CD14-positive monocyte (primary cell): Measurements from ENCODE around the gene DHX9. TPM values are rescaled to one million over a fixed set of nuclear protein-coding genes. Genes with fewer than 3 reads are reported as not detected.

Source experiments
- DNase-seq, 3 donors: peaks; one replicate each; pipeline ENCODE4 v3.0.0-alpha.2; 2011 to 2022
- H2AFZ ChIP-seq: 2 replicates; pipeline ENCODE4 v1.6.0; 2012; ENCODE audit warnings: mild to moderate bottlenecking, low read depth, low read length, inconsistent platforms; ENCODE audit not compliant: insufficient read depth, poor library complexity, severe bottlenecking
- H3K27ac ChIP-seq, 2 donors: 1 replicate in 1 of 2; 2 replicates in 1 of 2; pipeline ENCODE4 v1.5.1; 2012 to 2013; ENCODE audit warnings: low read length in 2 of 2, control low read depth in 1 of 2, inconsistent platforms in 1 of 2, low read depth in 1 of 2, mild to moderate bottlenecking in 1 of 2
- H3K27me3 ChIP-seq, 2 donors: one replicate each; pipeline versions ENCODE4 v1.6.0 to v1.6.1; 2011 to 2013; ENCODE audit warnings: low read length in 2 of 2; ENCODE audit not compliant: control insufficient read depth in 2 of 2, insufficient read depth in 2 of 2
- H3K36me3 ChIP-seq, 2 donors: replicated peaks in 1 of 2; 1 replicate in 1 of 2; 2 replicates in 1 of 2; pipeline versions ENCODE4 v1.5.1 to v1.6.1; 2012 to 2013; ENCODE audit warnings: low read length in 2 of 2, control low read depth in 1 of 2, inconsistent platforms in 1 of 2, mild to moderate bottlenecking in 1 of 2; ENCODE audit not compliant: insufficient read depth in 2 of 2, control insufficient read depth in 1 of 2
- H3K4me1 ChIP-seq, 2 donors: 1 replicate in 1 of 2; 2 replicates in 1 of 2; pipeline versions ENCODE4 v1.5.1 to v1.6.1; 2012 to 2013; ENCODE audit warnings: low read length in 2 of 2, control low read depth in 1 of 2, inconsistent platforms in 1 of 2, mild to moderate bottlenecking in 1 of 2, moderate library complexity in 1 of 2; ENCODE audit not compliant: insufficient read depth in 2 of 2, control insufficient read depth in 1 of 2
- H3K4me2 ChIP-seq: replicated peaks from 2 replicates; pipeline ENCODE3; 2012; ENCODE audit warnings: low read length, moderate library complexity, mild to moderate bottlenecking; ENCODE audit not compliant: poor library complexity, severe bottlenecking; ENCODE audit errors: extremely low read depth
- H3K4me3 ChIP-seq, 3 experiments: fragments of 200-600 bp in 1 of 3; sonication (generic) in 1 of 3; replicated peaks in 1 of 3; 1 replicate in 2 of 3; 2 replicates in 1 of 3; pipeline ENCODE4 v1.5.1; 2011 to 2013; ENCODE audit warnings: low read length in 3 of 3, mild to moderate bottlenecking in 3 of 3, control low read depth in 2 of 3, low read depth in 2 of 3, inconsistent platforms in 1 of 3, moderate library complexity in 1 of 3
- H3K79me2 ChIP-seq: 2 replicates; pipeline ENCODE4 v1.6.0; 2012; ENCODE audit warnings: mild to moderate bottlenecking, control low read depth, inconsistent platforms, low read length, moderate library complexity; ENCODE audit not compliant: insufficient read depth
- H3K9ac ChIP-seq: 2 replicates; pipeline ENCODE4 v1.6.0; 2017; ENCODE audit warnings: low read length, mild to moderate bottlenecking; ENCODE audit not compliant: insufficient read depth, poor library complexity, severe bottlenecking
- H3K9me3 ChIP-seq, 2 donors: replicated peaks in 1 of 2; 1 replicate in 1 of 2; 2 replicates in 1 of 2; pipeline versions ENCODE4 v1.5.1 to v1.6.1; 2012 to 2013; ENCODE audit warnings: low read length in 2 of 2, control low read depth in 1 of 2; ENCODE audit not compliant: control insufficient read depth in 1 of 2, insufficient read depth in 1 of 2
- H4K20me1 ChIP-seq: 2 replicates; pipeline ENCODE4 v1.6.0; 2012; ENCODE audit warnings: mild to moderate bottlenecking, low read length, control low read depth, moderate library complexity; ENCODE audit not compliant: insufficient read depth
- H3K27ac Mint-ChIP-seq, 7 donors: one replicate each; pipeline ENCODE4 v1.8.0; 2020; ENCODE audit warnings: mild to moderate bottlenecking in 7 of 7, mixed read lengths in 7 of 7, moderate library complexity in 6 of 7, inconsistent platforms in 2 of 7
- H3K27me3 Mint-ChIP-seq, 3 donors: one replicate each; pipeline ENCODE4 v1.8.0; 2021 to 2022; ENCODE audit warnings: low read depth in 3 of 3, mild to moderate bottlenecking in 3 of 3, mixed read lengths in 3 of 3, moderate library complexity in 3 of 3, inconsistent platforms in 1 of 3
- H3K36me3 Mint-ChIP-seq, 2 donors: one replicate each; pipeline ENCODE4 v1.8.0; 2020; ENCODE audit warnings: mixed read lengths in 2 of 2, inconsistent platforms in 1 of 2, mild to moderate bottlenecking in 1 of 2
- H3K4me1 Mint-ChIP-seq: one replicate; pipeline ENCODE4 v1.8.0; 2020; ENCODE audit warnings: mild to moderate bottlenecking, mixed read lengths
- H3K4me3 Mint-ChIP-seq, 2 donors: one replicate each; pipeline ENCODE4 v1.8.0; 2020; ENCODE audit warnings: mild to moderate bottlenecking in 2 of 2, mixed read lengths in 2 of 2, moderate library complexity in 1 of 2
- H3K9me3 Mint-ChIP-seq, 7 donors: one replicate each; pipeline ENCODE4 v1.8.0; 2020 to 2022; ENCODE audit warnings: mixed read lengths in 7 of 7, mild to moderate bottlenecking in 6 of 7, moderate library complexity in 6 of 7, inconsistent platforms in 2 of 7
- WGBS: methylation state at CpG from one replicate; pipeline ENCODE4 v1.1.5; 2013; ENCODE audit warnings: missing lambda C conversion rate; ENCODE audit not compliant: insufficient coverage; 5-methylcytosine and 5-hydroxymethylcytosine counted together
- intact Hi-C, 2 donors: fragments of 100-400 bp; cut with micrococcal nuclease; formaldehyde crosslinking; loops; one replicate each; pipeline versions ENCODE4 v1.15.0 to v1.15.1; 2023
- polyA plus RNA-seq, 3 donors: library from polyadenylated mRNA; depleted of rRNA in 1 of 3; unstranded in 2 of 3; stranded (reverse) in 1 of 3; fragments of 300-500 nt in 2 of 3; fragments of >200 nt in 1 of 3; fragmentation: Illumina TruSeq in 2 of 3; gene quantifications; 1 replicate in 2 of 3; 2 replicates in 1 of 3; pipeline ENCODE4 v1.2.3, GENCODE V29; 2012 to 2021
- TF ChIP-seq, protein P1 (sequence below): fragments of 200-600 bp; IDR thresholded peaks from one replicate; pipeline ENCODE4 v1.8.0; 2022; ENCODE audit warnings: antibody characterized with exemption, mild to moderate bottlenecking

The DHX9 gene
- polyA plus RNA-seq, 3 donors, result 57.9 to 71.5 (median 58.5) TPM

DNA sequence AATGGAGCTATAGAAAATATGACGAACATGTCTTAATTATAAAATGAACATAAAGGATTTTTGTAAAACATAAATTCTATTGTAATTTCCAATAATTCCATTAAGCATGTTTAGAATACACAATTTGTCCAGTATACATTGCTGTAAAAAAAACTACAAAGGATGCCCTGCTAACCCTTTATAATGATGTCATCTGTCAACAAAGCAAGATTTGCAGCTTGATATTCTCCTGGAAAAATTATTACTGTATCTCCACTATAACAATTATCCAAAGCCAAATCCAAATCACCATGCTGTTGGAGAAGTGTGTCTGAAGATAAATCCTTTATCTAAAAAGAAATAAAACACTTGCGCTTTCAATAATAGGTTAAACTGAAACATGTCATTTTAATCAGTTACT is 66.2 kb downstream of the DHX9 start:
- H3K27me3 Mint-ChIP-seq, result peaks cover 0 to 7% (median 2%) of the 10 kb centered on the region in 3 donors
- no peaks in the 10 kb centered on the region for H3K9me3 ChIP-seq
- WGBS, result no CpG with 5 or more reads among the region's 2 CpGs
- no peaks in the 10 kb centered on the region for H3K27me3 ChIP-seq
- no peaks in the 10 kb centered on the region for H3K36me3 Mint-ChIP-seq
- H3K4me1 ChIP-seq, result no peaks in the 10 kb centered on the region
- H3K9me3 Mint-ChIP-seq, result no peaks in the 10 kb centered on the region
- H4K20me1 ChIP-seq, result no peaks in the 10 kb centered on the region
- no peak overlapping the region for H3K4me3 ChIP-seq
- H3K9ac ChIP-seq, result no peak overlapping the region
- no peak overlapping the region for H3K27ac ChIP-seq
- no peak overlapping the region for H2AFZ ChIP-seq
- TF ChIP-seq, protein P1, sequence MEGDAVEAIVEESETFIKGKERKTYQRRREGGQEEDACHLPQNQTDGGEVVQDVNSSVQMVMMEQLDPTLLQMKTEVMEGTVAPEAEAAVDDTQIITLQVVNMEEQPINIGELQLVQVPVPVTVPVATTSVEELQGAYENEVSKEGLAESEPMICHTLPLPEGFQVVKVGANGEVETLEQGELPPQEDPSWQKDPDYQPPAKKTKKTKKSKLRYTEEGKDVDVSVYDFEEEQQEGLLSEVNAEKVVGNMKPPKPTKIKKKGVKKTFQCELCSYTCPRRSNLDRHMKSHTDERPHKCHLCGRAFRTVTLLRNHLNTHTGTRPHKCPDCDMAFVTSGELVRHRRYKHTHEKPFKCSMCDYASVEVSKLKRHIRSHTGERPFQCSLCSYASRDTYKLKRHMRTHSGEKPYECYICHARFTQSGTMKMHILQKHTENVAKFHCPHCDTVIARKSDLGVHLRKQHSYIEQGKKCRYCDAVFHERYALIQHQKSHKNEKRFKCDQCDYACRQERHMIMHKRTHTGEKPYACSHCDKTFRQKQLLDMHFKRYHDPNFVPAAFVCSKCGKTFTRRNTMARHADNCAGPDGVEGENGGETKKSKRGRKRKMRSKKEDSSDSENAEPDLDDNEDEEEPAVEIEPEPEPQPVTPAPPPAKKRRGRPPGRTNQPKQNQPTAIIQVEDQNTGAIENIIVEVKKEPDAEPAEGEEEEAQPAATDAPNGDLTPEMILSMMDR, result no peak
- H3K4me3 Mint-ChIP-seq, result no peak overlapping the region
- H3K79me2 ChIP-seq, result no peaks in the 10 kb centered on the region
- H3K4me2 ChIP-seq, result no peak overlapping the region
- intact Hi-C loops, result no loop called here
- no peak for DNase-seq
- no peaks in the 10 kb centered on the region for H3K4me1 Mint-ChIP-seq
- H3K36me3 ChIP-seq, result no peaks in the 10 kb centered on the region
- H3K27ac Mint-ChIP-seq, result no peak overlapping the region

DNA sequence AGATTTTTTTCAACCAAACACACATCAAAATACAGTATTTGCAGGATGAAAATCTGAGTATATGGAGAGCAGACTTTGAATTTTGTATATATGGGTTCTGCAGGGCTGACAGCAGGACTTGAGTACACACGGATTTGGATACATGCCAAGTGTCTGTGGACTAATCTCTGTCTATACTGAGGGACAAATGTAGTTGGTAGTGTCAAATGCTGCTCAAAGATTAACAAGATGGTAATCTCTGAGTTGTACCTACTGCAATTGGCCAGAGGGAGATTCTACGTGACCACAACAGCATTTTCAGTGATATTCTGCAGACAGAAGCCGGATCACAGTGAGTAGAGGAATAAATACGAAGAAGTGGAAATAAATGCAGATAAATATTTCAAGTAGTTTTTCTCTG is 70.4 kb downstream of the DHX9 start:
- Histone ChIP-seq H3K79me2 (no peaks in the 10 kb centered on the region), H3K27me3 (no peaks in the 10 kb centered on the region), H3K9me3 (peaks cover 0 to 10% of the 10 kb centered on the region in 2 donors), H3K4me1 (no peaks in the 10 kb centered on the region), H2AFZ (no peak overlapping the region), H4K20me1 (no peaks in the 10 kb centered on the region), H3K9ac (no peak overlapping the region), H3K4me2 (no peak overlapping the region), H3K36me3 (no peaks in the 10 kb centered on the region), H3K4me3 (no peak overlapping the region), H3K27ac (no peak overlapping the region)
- Mint-ChIP-seq H3K27ac (no peak overlapping the region), H3K36me3 (no peaks in the 10 kb centered on the region), H3K4me1 (no peaks in the 10 kb centered on the region), H3K4me3 (no peak overlapping the region), H3K9me3 (peaks cover 0 to 17% (median 12%) of the 10 kb centered on the region in 7 donors), H3K27me3 (peaks cover 2 to 7% (median 4%) of the 10 kb centered on the region in 3 donors)
- intact Hi-C loops, result no loop called here
- no peak for DNase-seq
- TF ChIP-seq, protein P1, result no peak
- WGBS, result 62% methylated on average over 2 of the region's 4 CpGs
